NB4 (cell line): Measurements from ENCODE around the gene PCCA.

Source experiments
- CTCF ChIP-seq: IDR thresholded peaks from one replicate; pipeline ENCODE4 v1.5.1; 2012; ENCODE audit warnings: low read depth, low read length
- MAX ChIP-seq: IDR thresholded peaks from 2 replicates; pipeline ENCODE4 v1.6.1; 2011; ENCODE audit warnings: low read depth, low read length
- MYC ChIP-seq: IDR thresholded peaks from 2 replicates; pipeline ENCODE4 v1.6.1; 2011; ENCODE audit warnings: low read depth, low read length
- POLR2A ChIP-seq: IDR thresholded peaks from 2 replicates; pipeline ENCODE4 v1.6.1; 2011; ENCODE audit warnings: mild to moderate bottlenecking; ENCODE audit not compliant: insufficient read length; ENCODE audit errors: extremely low read depth

GRCh38 chr13:100095498-100095897, 6.6 kb downstream of the PCCA start:
- no peak for TF ChIP-seq POLR2A
- TF ChIP-seq CTCF = no peak
- TF ChIP-seq MAX = 0 out of 2 replicates have a peak, but pooled peaks have one; percentile 28
- no peak; the same call in 1 of the 2 replicates for TF ChIP-seq MYC
